ENCODE data around the gene LDB2.

DNA sequence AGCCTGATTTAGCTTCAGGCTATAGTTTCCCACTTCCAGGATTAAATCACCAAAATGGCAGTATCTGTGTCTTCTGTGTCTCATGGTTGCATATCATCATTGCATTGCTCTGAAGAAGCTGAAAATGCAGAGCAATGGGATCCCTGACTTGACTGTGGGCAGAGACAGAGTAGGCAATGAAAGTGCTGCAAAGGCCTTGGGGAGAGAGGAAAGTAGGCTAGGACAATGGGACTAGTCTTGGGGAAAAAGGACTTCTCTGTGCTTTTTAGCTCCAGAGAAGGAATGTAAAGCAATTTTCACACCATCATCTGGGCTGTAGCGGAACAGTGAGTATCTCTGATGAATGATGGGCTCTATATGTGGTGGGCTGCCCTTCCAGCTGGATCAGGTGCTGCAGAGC lies 202.5 kb downstream of the LDB2 start:
- TF ChIP-seq, protein P1, sequence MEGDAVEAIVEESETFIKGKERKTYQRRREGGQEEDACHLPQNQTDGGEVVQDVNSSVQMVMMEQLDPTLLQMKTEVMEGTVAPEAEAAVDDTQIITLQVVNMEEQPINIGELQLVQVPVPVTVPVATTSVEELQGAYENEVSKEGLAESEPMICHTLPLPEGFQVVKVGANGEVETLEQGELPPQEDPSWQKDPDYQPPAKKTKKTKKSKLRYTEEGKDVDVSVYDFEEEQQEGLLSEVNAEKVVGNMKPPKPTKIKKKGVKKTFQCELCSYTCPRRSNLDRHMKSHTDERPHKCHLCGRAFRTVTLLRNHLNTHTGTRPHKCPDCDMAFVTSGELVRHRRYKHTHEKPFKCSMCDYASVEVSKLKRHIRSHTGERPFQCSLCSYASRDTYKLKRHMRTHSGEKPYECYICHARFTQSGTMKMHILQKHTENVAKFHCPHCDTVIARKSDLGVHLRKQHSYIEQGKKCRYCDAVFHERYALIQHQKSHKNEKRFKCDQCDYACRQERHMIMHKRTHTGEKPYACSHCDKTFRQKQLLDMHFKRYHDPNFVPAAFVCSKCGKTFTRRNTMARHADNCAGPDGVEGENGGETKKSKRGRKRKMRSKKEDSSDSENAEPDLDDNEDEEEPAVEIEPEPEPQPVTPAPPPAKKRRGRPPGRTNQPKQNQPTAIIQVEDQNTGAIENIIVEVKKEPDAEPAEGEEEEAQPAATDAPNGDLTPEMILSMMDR (conservative IDR thresholded peaks at IDR 0.05 in 1 of 2, IDR thresholded peaks at IDR 0.05 in 1 of 2; ENCODE audit: extremely low read depth in 1 of 2, insufficient read depth in 1 of 2, low read depth in 1 of 2, low read length in 2 of 2), result no peak
- TF ChIP-seq EZH2 (IDR thresholded peaks at IDR 0.05; ENCODE audit: borderline replicate concordance, low read length), result no peak
